Measurements from ENCODE around the gene ASAH2B. TPM values are rescaled to one million over a fixed set of nuclear protein-coding genes. Genes with fewer than 3 reads are reported as not detected.

ASAH2B gene
- total and polyA plus RNA-seq, 2 of the 13 experiments (the other 11 are each of a cell fraction or from before 2014, with no cell fraction given), result 4.2 to 4.6 TPM

- TF ChIP-seq ZNF770 (CRISPR knock-in tag; IDR thresholded peaks at IDR 0.05) (0 out of 2 replicates have a peak, but pooled peaks have one; percentile 60), POLR2AphosphoS2 (IDR thresholded peaks at IDR 0.05; ENCODE audit: low read depth, low read length) (no peak), PREB (CRISPR knock-in tag; IDR thresholded peaks at IDR 0.05) (no peak), ZBTB25 (CRISPR knock-in tag; IDR thresholded peaks at IDR 0.05) (peak; percentile 41; the same call in 1 of the 2 replicates), AKAP8 (CRISPR knock-in tag; IDR thresholded peaks at IDR 0.05) (no peak), HMGXB3 (CRISPR knock-in tag; IDR thresholded peaks at IDR 0.05; ENCODE audit: borderline replicate concordance) (no peak), ZNF343 (CRISPR knock-in tag; IDR thresholded peaks at IDR 0.05) (0 out of 2 replicates have a peak, but pooled peaks have one; percentile 38), AKNA (CRISPR knock-in tag; IDR thresholded peaks at IDR 0.05; ENCODE audit: borderline replicate concordance) (no peak), BCL3 (CRISPR knock-in tag; IDR thresholded peaks at IDR 0.05) (no peak), ZNF333 (CRISPR knock-in tag; IDR thresholded peaks at IDR 0.05; ENCODE audit: borderline replicate concordance) (no peak), ZNF766 (CRISPR knock-in tag; IDR thresholded peaks at IDR 0.05; ENCODE audit: borderline replicate concordance) (no peak; the same call in 1 of the 2 replicates), SRSF9 (IDR thresholded peaks at IDR 0.05; ENCODE audit: borderline replicate concordance, insufficient read depth, low read depth, low read length, poor library complexity, severe bottlenecking) (no peak)
These were observed at the start of gene ASAH2B (continued) for GRCh38 chr10:50739618-50740292.

Data from HepG2 (cell line).